K562 (cell line): ENCODE results near the gene NINJ1. TPM values are rescaled to one million over a fixed set of nuclear protein-coding genes. Genes with fewer than 3 reads are reported as not detected.

Experiments
- ARNT ChIP-seq, 2 experiments: fragments of 450-650 bp; IDR thresholded peaks; 2 replicates each; pipeline ENCODE4 v1.6.1; 2016; ENCODE audit warnings: mild to moderate bottlenecking in 1 of 2
- CBX5 ChIP-seq: IDR thresholded peaks from 2 replicates; pipeline ENCODE4 v1.6.1; 2014; ENCODE audit warnings: low read depth, borderline replicate concordance
- ESRRB ChIP-seq: fragments of 250-450 bp; sonication (Bioruptor Pico); IDR thresholded peaks from 2 replicates; pipeline ENCODE4 v1.5.0; 2020; ENCODE audit warnings: mild to moderate bottlenecking, moderate library complexity, borderline replicate concordance
- ETV5 ChIP-seq: sonication (generic); formaldehyde crosslinking; IDR thresholded peaks from 2 replicates; pipeline ENCODE4 v1.4.0; 2020; ENCODE audit warnings: low read depth, mild to moderate bottlenecking, missing genetic modification reagents
- MAFG ChIP-seq: fragments of 450-650 bp; conservative IDR thresholded peaks from 2 replicates; pipeline ENCODE4 v1.6.1; 2016; ENCODE audit warnings: missing genetic modification characterization, missing compliant biosample characterization
- NELFE ChIP-seq: IDR thresholded peaks from 2 replicates; pipeline ENCODE4 v1.6.1; 2011; ENCODE audit warnings: mild to moderate bottlenecking; ENCODE audit not compliant: insufficient read depth, insufficient read length
- ZNF239 ChIP-seq: fragments of 250-450 bp; sonication (Bioruptor Pico); IDR thresholded peaks from 2 replicates; pipeline ENCODE4 v1.4.0; 2020; ENCODE audit warnings: mild to moderate bottlenecking
- polyA plus RNA-seq, 8 experiments: library from polyadenylated mRNA; depleted of rRNA in 4 of 8; stranded (reverse) in 5 of 8; unstranded in 3 of 8; fragments of >200 nt; fragmentation: Nextera tagmentation in 2 of 8; fragmentation: Illumina TruSeq in 1 of 8; extraction: Ambion mirVana in 2 of 8; extraction: Trizol in 1 of 8; gene quantifications; 2 replicates each; pipeline versions ENCODE4 v1.2.1 to v1.2.3, GENCODE V29; 2011 to 2014; ENCODE audit warnings: inconsistent platforms in 1 of 8, missing spikeins in 1 of 8
- total RNA-seq, 7 experiments: library from RNA; depleted of rRNA in 6 of 7; stranded (reverse); fragments of >200 nt in 6 of 7; fragmentation: Illumina TruSeq in 2 of 7; extraction: Trizol in 2 of 7; gene quantifications; 2 replicates each; pipeline versions ENCODE4 v1.2.1 to v1.2.3, GENCODE V29; 2011 to 2021; ENCODE audit warnings: low replicate concordance in 1 of 7
- TF ChIP-seq, protein P1 (sequence below), 2 experiments: fragments of 450-650 bp in 1 of 2; IDR thresholded peaks; 2 replicates each; pipeline ENCODE4 v1.6.1; 2011 to 2017; ENCODE audit warnings: low read depth in 2 of 2, antibody characterized with exemption in 1 of 2, borderline replicate concordance in 1 of 2, low read length in 1 of 2, mild to moderate bottlenecking in 1 of 2, mixed read lengths in 1 of 2; ENCODE audit not compliant: control insufficient read depth in 1 of 2
- TF ChIP-seq, protein P2 (sequence below), 3 experiments: fragments of 200-800 bp in 1 of 3; sonication (Bioruptor generic) in 1 of 3; sonication (generic) in 1 of 3; formaldehyde crosslinking in 1 of 3; IDR thresholded peaks; 2 replicates each; pipeline versions ENCODE4 v1.6.1 to v1.8.0; 2016 to 2022; ENCODE audit warnings: mild to moderate bottlenecking in 2 of 3, missing compliant biosample characterization in 2 of 3, missing genetic modification characterization in 2 of 3, missing genetic modification reagents in 1 of 3
- TF ChIP-seq, protein P3 (sequence below): fragments of 200-600 bp; sonication (generic); IDR thresholded peaks from one replicate; pipeline ENCODE4 v1.6.1; 2012; ENCODE audit warnings: mild to moderate bottlenecking, low read depth, low read length, inconsistent platforms

Gene NINJ1
- total and polyA plus RNA-seq, 9 of the 15 experiments (the other 6 are each of a cell fraction or from before 2014, with no cell fraction given) = 0.13 to 8.4 (median 4.9) TPM

DNA sequence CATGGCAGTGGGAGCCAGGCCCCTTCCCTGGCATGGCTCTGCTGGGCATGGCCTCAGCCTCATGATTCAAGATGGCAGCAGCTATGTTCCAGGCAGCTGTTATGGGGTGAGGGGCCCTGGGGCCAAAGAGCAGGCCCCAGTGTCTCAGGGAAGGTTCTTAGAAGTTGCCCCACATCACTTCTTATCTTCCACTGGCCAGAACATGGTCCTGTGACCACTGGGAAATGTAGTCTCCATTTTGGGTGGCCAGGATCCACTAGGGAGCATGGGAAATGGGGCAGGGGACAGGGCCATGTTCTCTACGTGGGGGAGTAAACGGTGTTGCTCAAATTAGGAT lies 57.3 kb downstream of the NINJ1 start (continued):
- TF ChIP-seq, protein P1, sequence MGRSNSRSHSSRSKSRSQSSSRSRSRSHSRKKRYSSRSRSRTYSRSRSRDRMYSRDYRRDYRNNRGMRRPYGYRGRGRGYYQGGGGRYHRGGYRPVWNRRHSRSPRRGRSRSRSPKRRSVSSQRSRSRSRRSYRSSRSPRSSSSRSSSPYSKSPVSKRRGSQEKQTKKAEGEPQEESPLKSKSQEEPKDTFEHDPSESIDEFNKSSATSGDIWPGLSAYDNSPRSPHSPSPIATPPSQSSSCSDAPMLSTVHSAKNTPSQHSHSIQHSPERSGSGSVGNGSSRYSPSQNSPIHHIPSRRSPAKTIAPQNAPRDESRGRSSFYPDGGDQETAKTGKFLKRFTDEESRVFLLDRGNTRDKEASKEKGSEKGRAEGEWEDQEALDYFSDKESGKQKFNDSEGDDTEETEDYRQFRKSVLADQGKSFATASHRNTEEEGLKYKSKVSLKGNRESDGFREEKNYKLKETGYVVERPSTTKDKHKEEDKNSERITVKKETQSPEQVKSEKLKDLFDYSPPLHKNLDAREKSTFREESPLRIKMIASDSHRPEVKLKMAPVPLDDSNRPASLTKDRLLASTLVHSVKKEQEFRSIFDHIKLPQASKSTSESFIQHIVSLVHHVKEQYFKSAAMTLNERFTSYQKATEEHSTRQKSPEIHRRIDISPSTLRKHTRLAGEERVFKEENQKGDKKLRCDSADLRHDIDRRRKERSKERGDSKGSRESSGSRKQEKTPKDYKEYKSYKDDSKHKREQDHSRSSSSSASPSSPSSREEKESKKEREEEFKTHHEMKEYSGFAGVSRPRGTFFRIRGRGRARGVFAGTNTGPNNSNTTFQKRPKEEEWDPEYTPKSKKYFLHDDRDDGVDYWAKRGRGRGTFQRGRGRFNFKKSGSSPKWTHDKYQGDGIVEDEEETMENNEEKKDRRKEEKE (IDR thresholded peaks at IDR 0.05; ENCODE audit: borderline replicate concordance in 1 of 2, control insufficient read depth in 1 of 2, low read depth in 2 of 2, low read length in 1 of 2) = no peak
- TF ChIP-seq NELFE (no peak), CBX5 (no peak), ETV5 (no peak), ESRRB (CRISPR knock-in tag) (no peak), ZNF239 (no peak), MAFG (tag) (no peak), ARNT (IDR thresholded peaks at IDR 0.05) (no peak)
- TF ChIP-seq, protein P2, sequence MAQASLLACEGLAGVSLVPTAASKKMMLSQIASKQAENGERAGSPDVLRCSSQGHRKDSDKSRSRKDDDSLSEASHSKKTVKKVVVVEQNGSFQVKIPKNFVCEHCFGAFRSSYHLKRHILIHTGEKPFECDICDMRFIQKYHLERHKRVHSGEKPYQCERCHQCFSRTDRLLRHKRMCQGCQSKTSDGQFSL (CRISPR knock-in tag; IDR thresholded peaks at IDR 0.05) = no peak
- TF ChIP-seq, protein P2 (tag; IDR thresholded peaks at IDR 0.05) = no peak
- TF ChIP-seq, protein P3, sequence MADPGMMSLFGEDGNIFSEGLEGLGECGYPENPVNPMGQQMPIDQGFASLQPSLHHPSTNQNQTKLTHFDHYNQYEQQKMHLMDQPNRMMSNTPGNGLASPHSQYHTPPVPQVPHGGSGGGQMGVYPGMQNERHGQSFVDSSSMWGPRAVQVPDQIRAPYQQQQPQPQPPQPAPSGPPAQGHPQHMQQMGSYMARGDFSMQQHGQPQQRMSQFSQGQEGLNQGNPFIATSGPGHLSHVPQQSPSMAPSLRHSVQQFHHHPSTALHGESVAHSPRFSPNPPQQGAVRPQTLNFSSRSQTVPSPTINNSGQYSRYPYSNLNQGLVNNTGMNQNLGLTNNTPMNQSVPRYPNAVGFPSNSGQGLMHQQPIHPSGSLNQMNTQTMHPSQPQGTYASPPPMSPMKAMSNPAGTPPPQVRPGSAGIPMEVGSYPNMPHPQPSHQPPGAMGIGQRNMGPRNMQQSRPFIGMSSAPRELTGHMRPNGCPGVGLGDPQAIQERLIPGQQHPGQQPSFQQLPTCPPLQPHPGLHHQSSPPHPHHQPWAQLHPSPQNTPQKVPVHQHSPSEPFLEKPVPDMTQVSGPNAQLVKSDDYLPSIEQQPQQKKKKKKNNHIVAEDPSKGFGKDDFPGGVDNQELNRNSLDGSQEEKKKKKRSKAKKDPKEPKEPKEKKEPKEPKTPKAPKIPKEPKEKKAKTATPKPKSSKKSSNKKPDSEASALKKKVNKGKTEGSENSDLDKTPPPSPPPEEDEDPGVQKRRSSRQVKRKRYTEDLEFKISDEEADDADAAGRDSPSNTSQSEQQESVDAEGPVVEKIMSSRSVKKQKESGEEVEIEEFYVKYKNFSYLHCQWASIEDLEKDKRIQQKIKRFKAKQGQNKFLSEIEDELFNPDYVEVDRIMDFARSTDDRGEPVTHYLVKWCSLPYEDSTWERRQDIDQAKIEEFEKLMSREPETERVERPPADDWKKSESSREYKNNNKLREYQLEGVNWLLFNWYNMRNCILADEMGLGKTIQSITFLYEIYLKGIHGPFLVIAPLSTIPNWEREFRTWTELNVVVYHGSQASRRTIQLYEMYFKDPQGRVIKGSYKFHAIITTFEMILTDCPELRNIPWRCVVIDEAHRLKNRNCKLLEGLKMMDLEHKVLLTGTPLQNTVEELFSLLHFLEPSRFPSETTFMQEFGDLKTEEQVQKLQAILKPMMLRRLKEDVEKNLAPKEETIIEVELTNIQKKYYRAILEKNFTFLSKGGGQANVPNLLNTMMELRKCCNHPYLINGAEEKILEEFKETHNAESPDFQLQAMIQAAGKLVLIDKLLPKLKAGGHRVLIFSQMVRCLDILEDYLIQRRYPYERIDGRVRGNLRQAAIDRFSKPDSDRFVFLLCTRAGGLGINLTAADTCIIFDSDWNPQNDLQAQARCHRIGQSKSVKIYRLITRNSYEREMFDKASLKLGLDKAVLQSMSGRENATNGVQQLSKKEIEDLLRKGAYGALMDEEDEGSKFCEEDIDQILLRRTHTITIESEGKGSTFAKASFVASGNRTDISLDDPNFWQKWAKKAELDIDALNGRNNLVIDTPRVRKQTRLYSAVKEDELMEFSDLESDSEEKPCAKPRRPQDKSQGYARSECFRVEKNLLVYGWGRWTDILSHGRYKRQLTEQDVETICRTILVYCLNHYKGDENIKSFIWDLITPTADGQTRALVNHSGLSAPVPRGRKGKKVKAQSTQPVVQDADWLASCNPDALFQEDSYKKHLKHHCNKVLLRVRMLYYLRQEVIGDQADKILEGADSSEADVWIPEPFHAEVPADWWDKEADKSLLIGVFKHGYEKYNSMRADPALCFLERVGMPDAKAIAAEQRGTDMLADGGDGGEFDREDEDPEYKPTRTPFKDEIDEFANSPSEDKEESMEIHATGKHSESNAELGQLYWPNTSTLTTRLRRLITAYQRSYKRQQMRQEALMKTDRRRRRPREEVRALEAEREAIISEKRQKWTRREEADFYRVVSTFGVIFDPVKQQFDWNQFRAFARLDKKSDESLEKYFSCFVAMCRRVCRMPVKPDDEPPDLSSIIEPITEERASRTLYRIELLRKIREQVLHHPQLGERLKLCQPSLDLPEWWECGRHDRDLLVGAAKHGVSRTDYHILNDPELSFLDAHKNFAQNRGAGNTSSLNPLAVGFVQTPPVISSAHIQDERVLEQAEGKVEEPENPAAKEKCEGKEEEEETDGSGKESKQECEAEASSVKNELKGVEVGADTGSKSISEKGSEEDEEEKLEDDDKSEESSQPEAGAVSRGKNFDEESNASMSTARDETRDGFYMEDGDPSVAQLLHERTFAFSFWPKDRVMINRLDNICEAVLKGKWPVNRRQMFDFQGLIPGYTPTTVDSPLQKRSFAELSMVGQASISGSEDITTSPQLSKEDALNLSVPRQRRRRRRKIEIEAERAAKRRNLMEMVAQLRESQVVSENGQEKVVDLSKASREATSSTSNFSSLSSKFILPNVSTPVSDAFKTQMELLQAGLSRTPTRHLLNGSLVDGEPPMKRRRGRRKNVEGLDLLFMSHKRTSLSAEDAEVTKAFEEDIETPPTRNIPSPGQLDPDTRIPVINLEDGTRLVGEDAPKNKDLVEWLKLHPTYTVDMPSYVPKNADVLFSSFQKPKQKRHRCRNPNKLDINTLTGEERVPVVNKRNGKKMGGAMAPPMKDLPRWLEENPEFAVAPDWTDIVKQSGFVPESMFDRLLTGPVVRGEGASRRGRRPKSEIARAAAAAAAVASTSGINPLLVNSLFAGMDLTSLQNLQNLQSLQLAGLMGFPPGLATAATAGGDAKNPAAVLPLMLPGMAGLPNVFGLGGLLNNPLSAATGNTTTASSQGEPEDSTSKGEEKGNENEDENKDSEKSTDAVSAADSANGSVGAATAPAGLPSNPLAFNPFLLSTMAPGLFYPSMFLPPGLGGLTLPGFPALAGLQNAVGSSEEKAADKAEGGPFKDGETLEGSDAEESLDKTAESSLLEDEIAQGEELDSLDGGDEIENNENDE = no peak
